Loucy (cell line): ENCODE data around the gene GTF2F1.
"Not testable (repeated sequence)": the region's sequence is repeated elsewhere in the genome, so short reads cannot be mapped to it uniquely, and the experiment has no call there.

Source experiments
- H2AFZ ChIP-seq: fragments of 200-600 bp; sonication (generic); 2 replicates; pipeline ENCODE4 v1.6.0; 2016; ENCODE audit warnings: antibody characterized with exemption, mild to moderate bottlenecking, low read length, moderate library complexity
- H3F3A ChIP-seq: fragments of 200-600 bp; 2 replicates; pipeline ENCODE4 v1.6.0; 2016; ENCODE audit warnings: antibody characterized with exemption, low read depth, mild to moderate bottlenecking
- H3K27me3 ChIP-seq: fragments of 200-600 bp; sonication (generic); 2 replicates; pipeline ENCODE4 v1.6.1; 2014; ENCODE audit warnings: low read length, mild to moderate bottlenecking; ENCODE audit not compliant: insufficient read depth, poor library complexity, severe bottlenecking
- H3K36me3 ChIP-seq: fragments of 200-600 bp; sonication (generic); 2 replicates; pipeline ENCODE4 v1.6.1; 2016; ENCODE audit warnings: low read length; ENCODE audit not compliant: insufficient read depth
- H3K4me1 ChIP-seq: fragments of 200-600 bp; sonication (generic); 2 replicates; pipeline ENCODE4 v1.5.1; 2014; ENCODE audit warnings: low read length, mild to moderate bottlenecking; ENCODE audit not compliant: insufficient read depth, poor library complexity, severe bottlenecking
- H3K4me2 ChIP-seq: fragments of 200-600 bp; sonication (generic); 2 replicates; pipeline ENCODE4 v1.6.0; 2014; ENCODE audit warnings: antibody characterized with exemption, low read length, low read depth, mild to moderate bottlenecking; ENCODE audit not compliant: poor library complexity, severe bottlenecking
- H3K4me3 ChIP-seq: fragments of 200-600 bp; sonication (generic); 2 replicates; pipeline ENCODE4 v1.5.1; 2014; ENCODE audit warnings: low read length, mild to moderate bottlenecking, mixed read lengths; ENCODE audit not compliant: poor library complexity, severe bottlenecking
- H3K79me2 ChIP-seq: fragments of 200-600 bp; sonication (generic); 2 replicates; pipeline ENCODE4 v1.6.1; 2014; ENCODE audit warnings: low read length; ENCODE audit not compliant: insufficient read depth
- H3K9ac ChIP-seq: fragments of 200-600 bp; sonication (generic); 2 replicates; pipeline ENCODE4 v1.6.0; 2014; ENCODE audit warnings: mild to moderate bottlenecking, low read depth, low read length, moderate library complexity; ENCODE audit not compliant: poor library complexity, severe bottlenecking
- H3K9me2 ChIP-seq: fragments of 200-600 bp; sonication (generic); replicated peaks from 2 replicates; pipeline ENCODE4 v1.6.1; 2016; ENCODE audit warnings: low read depth, low read length, mixed read lengths
- H3K9me3 ChIP-seq: fragments of 200-600 bp; sonication (generic); 2 replicates; pipeline ENCODE4 v1.6.1; 2014; ENCODE audit warnings: mild to moderate bottlenecking, antibody characterized with exemption, low read length, low read depth; ENCODE audit not compliant: insufficient read depth
- H4K20me1 ChIP-seq: fragments of 200-600 bp; sonication (generic); 2 replicates; pipeline ENCODE4 v1.6.0; 2014; ENCODE audit warnings: antibody characterized with exemption, low read length, mild to moderate bottlenecking; ENCODE audit not compliant: insufficient read depth, poor library complexity, severe bottlenecking
- CTCF ChIP-seq: fragments of 200-600 bp; sonication (generic); conservative IDR thresholded peaks from 2 replicates; pipeline ENCODE4 v1.5.1; 2014; ENCODE audit warnings: mild to moderate bottlenecking, antibody characterized with exemption, low read length
- EZH2phosphoT487 ChIP-seq: fragments of 200-600 bp; IDR thresholded peaks from 2 replicates; pipeline ENCODE4 v1.6.1; 2018; ENCODE audit warnings: antibody characterized with exemption, mild to moderate bottlenecking, moderate library complexity, borderline replicate concordance

GTF2F1 gene

GRCh38 chr19:6359568-6360341 lies 33.2 kb downstream of the GTF2F1 start:
- Histone ChIP-seq H3K4me1 (peaks cover 13% of the 10 kb centered on the region), H3K36me3 (no peaks in the 10 kb centered on the region; the same call in 1 of the 2 replicates), H3K9me2 (no peaks in the 10 kb centered on the region), H3K9me3 (no peaks in the 10 kb centered on the region), H3K4me2 (no peak overlapping the region), H3K9ac (no peak overlapping the region), H3K27me3 (no peaks in the 10 kb centered on the region), H4K20me1 (no peaks in the 10 kb centered on the region), H3F3A (no peaks in the 10 kb centered on the region; the same call in 1 of the 2 replicates), H3K79me2 (peaks cover 26% of the 10 kb centered on the region), H2AFZ (no peak overlapping the region), H3K4me3 (no peak overlapping the region)
- TF ChIP-seq EZH2phosphoT487 (no peak), CTCF (no peak)

- Histone ChIP-seq H4K20me1 (no peaks in the 10 kb centered on the region), H2AFZ (no peak overlapping the region), H3K9ac (no peak overlapping the region), H3K9me3 (no peaks in the 10 kb centered on the region), H3K4me2 (no peak overlapping the region), H3K79me2 (peaks cover 13% of the 10 kb centered on the region), H3K4me1 (peaks cover 9% of the 10 kb centered on the region), H3K9me2 (no peaks in the 10 kb centered on the region), H3F3A (no peaks in the 10 kb centered on the region; the same call in 1 of the 2 replicates), H3K36me3 (no peaks in the 10 kb centered on the region), H3K27me3 (no peaks in the 10 kb centered on the region), H3K4me3 (no peak overlapping the region)
- TF ChIP-seq CTCF: no peak
- no peak for TF ChIP-seq EZH2phosphoT487
Observed at GRCh38 chr19:6358003-6358402, 35.0 kb downstream of the GTF2F1 start.

- Histone ChIP-seq H3K9me3 (no peaks in the 10 kb centered on the region), H4K20me1 (no peaks in the 10 kb centered on the region), H3K27me3 (no peaks in the 10 kb centered on the region), H3K4me2 (no peak overlapping the region), H3K4me1 (peaks cover under 1% of the 10 kb centered on the region), H3K79me2 (peaks cover 5% of the 10 kb centered on the region; the same call in 1 of the 2 replicates), H3K9ac (no peak overlapping the region), H3F3A (no peaks in the 10 kb centered on the region; the same call in 1 of the 2 replicates), H3K36me3 (no peaks in the 10 kb centered on the region), H3K9me2 (no peaks in the 10 kb centered on the region), H2AFZ (no peak overlapping the region), H3K4me3 (no peak overlapping the region)
- TF ChIP-seq CTCF (no peak), EZH2phosphoT487 (no peak)
Observed at GRCh38 chr19:6357174-6357573, 35.8 kb downstream of the GTF2F1 start.

- not testable (repeated sequence) for H3K9ac ChIP-seq, H3F3A ChIP-seq, H3K79me2 ChIP-seq, H2AFZ ChIP-seq, H3K9me2 ChIP-seq, H4K20me1 ChIP-seq, H3K27me3 ChIP-seq, H3K36me3 ChIP-seq, H3K4me1 ChIP-seq, H3K4me3 ChIP-seq, H3K4me2 ChIP-seq, H3K9me3 ChIP-seq
Observed at GRCh38 chr19:6355321-6356040, 37.5 kb downstream of the GTF2F1 start.
